ENCODE data around the gene TGFB2.

- TF ChIP-seq EZH2phosphoT487 (IDR thresholded peaks at IDR 0.05; ENCODE audit: borderline replicate concordance, low read depth, low read length): no peak
- TF ChIP-seq, protein P1, sequence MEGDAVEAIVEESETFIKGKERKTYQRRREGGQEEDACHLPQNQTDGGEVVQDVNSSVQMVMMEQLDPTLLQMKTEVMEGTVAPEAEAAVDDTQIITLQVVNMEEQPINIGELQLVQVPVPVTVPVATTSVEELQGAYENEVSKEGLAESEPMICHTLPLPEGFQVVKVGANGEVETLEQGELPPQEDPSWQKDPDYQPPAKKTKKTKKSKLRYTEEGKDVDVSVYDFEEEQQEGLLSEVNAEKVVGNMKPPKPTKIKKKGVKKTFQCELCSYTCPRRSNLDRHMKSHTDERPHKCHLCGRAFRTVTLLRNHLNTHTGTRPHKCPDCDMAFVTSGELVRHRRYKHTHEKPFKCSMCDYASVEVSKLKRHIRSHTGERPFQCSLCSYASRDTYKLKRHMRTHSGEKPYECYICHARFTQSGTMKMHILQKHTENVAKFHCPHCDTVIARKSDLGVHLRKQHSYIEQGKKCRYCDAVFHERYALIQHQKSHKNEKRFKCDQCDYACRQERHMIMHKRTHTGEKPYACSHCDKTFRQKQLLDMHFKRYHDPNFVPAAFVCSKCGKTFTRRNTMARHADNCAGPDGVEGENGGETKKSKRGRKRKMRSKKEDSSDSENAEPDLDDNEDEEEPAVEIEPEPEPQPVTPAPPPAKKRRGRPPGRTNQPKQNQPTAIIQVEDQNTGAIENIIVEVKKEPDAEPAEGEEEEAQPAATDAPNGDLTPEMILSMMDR (conservative IDR thresholded peaks at IDR 0.05; ENCODE audit: low read length): no peak
Observed at GRCh38 chr1:218297461-218297860, 47.7 kb upstream of the TGFB2 start.
